DOHH2 (cell line): ENCODE measurements around the gene GOLGA8N.

ENCODE experiments used
- H3F3A ChIP-seq: fragments of 200-600 bp; sonication (generic), shearing (Covaris generic); 2 replicates; pipeline ENCODE4 v1.6.0; 2016; ENCODE audit warnings: antibody characterized with exemption, mild to moderate bottlenecking; ENCODE audit not compliant: control insufficient read depth, insufficient read depth
- H3K27ac ChIP-seq: fragments of 200-600 bp; sonication (generic); 2 replicates; pipeline ENCODE4 v1.5.1; 2014; ENCODE audit warnings: low read depth, mild to moderate bottlenecking, low read length, moderate library complexity
- H3K27me3 ChIP-seq: fragments of 200-600 bp; sonication (generic); 2 replicates; pipeline ENCODE4 v1.6.1; 2014; ENCODE audit warnings: mild to moderate bottlenecking, low read length, mixed read lengths; ENCODE audit not compliant: control insufficient read depth
- H3K36me3 ChIP-seq: fragments of 200-600 bp; sonication (generic); 2 replicates; pipeline ENCODE4 v1.6.1; 2014; ENCODE audit warnings: mild to moderate bottlenecking, low read length, moderate library complexity, mixed read lengths; ENCODE audit not compliant: control insufficient read depth
- H3K4me1 ChIP-seq: fragments of 200-600 bp; sonication (generic); 2 replicates; pipeline ENCODE4 v1.6.1; 2014; ENCODE audit warnings: mild to moderate bottlenecking, low read length, mixed read lengths; ENCODE audit not compliant: control insufficient read depth
- H3K4me2 ChIP-seq: fragments of 200-600 bp; sonication (generic); 2 replicates; pipeline ENCODE4 v1.6.0; 2014; ENCODE audit warnings: mild to moderate bottlenecking, low read length, moderate library complexity
- H3K4me3 ChIP-seq: fragments of 200-600 bp; sonication (generic); 2 replicates; pipeline ENCODE4 v1.5.1; 2014; ENCODE audit warnings: mild to moderate bottlenecking, low read length, mixed read lengths
- H3K79me2 ChIP-seq: fragments of 200-600 bp; sonication (generic); 2 replicates; pipeline ENCODE4 v1.6.1; 2014; ENCODE audit warnings: mild to moderate bottlenecking, low read length, mixed read lengths; ENCODE audit not compliant: control insufficient read depth
- H3K9me2 ChIP-seq: fragments of 200-600 bp; sonication (generic); replicated peaks from 2 replicates; pipeline ENCODE4 v1.6.1; 2014; ENCODE audit warnings: mild to moderate bottlenecking, low read length, mixed read lengths; ENCODE audit not compliant: control insufficient read depth
- H3K9me3 ChIP-seq: fragments of 200-600 bp; sonication (generic); 2 replicates; pipeline ENCODE4 v1.6.1; 2014; ENCODE audit warnings: antibody characterized with exemption, low read length, mixed read lengths; ENCODE audit not compliant: control insufficient read depth, insufficient read depth
- H4K20me1 ChIP-seq: fragments of 200-600 bp; sonication (generic); 2 replicates; pipeline ENCODE4 v1.6.0; 2014; ENCODE audit warnings: low read depth, mild to moderate bottlenecking, antibody characterized with exemption, low read length, moderate library complexity; ENCODE audit not compliant: control insufficient read depth, insufficient read depth
- EZH2phosphoT487 ChIP-seq: fragments of 200-600 bp; sonication (generic); IDR thresholded peaks from 2 replicates; pipeline ENCODE4 v1.6.1; 2017; ENCODE audit warnings: borderline replicate concordance, mild to moderate bottlenecking, antibody characterized with exemption, low read length, moderate library complexity, mixed read lengths
- TF ChIP-seq, protein P1 (sequence below): fragments of 200-600 bp; sonication (generic); IDR thresholded peaks from one replicate; pipeline ENCODE4 v1.5.1; 2014; ENCODE audit warnings: antibody characterized with exemption, mild to moderate bottlenecking, low read depth, low read length; ENCODE audit not compliant: poor library complexity, severe bottlenecking

The GOLGA8N gene

DNA sequence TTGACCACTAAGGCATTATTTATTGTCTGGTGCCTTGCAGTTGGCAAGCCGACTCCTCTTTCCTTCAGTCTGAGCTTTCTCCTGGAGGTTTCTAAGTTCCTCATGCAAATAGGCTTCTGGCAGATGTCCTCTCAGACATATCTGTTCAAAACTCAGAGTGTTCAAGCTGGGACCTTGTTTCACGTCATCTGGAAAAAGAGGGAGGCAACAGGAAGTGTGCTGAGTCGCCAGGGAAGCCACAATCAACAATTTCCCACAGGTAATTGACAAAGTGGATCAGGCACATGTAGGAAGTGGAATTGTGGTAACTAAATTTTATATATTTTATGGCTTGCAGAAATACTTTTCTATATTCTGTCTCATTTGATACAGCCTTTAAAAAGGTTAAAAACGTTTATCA is 62.8 kb downstream of the GOLGA8N start:
- Histone ChIP-seq H3K36me3 (peaks cover 40% of the 10 kb centered on the region), H3K4me2 (no peak overlapping the region)
- TF ChIP-seq EZH2phosphoT487, result no peak
- TF ChIP-seq, protein P1, sequence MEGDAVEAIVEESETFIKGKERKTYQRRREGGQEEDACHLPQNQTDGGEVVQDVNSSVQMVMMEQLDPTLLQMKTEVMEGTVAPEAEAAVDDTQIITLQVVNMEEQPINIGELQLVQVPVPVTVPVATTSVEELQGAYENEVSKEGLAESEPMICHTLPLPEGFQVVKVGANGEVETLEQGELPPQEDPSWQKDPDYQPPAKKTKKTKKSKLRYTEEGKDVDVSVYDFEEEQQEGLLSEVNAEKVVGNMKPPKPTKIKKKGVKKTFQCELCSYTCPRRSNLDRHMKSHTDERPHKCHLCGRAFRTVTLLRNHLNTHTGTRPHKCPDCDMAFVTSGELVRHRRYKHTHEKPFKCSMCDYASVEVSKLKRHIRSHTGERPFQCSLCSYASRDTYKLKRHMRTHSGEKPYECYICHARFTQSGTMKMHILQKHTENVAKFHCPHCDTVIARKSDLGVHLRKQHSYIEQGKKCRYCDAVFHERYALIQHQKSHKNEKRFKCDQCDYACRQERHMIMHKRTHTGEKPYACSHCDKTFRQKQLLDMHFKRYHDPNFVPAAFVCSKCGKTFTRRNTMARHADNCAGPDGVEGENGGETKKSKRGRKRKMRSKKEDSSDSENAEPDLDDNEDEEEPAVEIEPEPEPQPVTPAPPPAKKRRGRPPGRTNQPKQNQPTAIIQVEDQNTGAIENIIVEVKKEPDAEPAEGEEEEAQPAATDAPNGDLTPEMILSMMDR, result no peak

DNA sequence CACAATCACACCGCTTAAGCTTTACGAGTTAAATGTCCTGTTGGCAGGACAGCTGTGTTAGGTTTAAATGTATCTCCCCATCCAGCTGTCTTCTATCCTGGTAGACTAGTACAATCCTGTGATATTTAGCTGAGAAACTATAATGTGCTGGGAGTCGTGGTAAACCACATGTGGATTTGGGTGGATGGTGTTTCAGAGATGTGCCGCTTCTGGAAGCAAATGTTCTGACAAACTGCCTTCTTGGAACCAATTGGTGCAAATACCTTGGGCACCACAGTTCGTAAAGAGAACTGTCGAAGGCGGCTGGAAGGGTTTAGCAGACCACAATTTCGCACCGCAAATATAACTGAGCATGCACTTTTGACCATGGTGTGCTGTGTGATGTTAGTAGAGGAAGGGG is 63.2 kb downstream of the GOLGA8N start:
- 0 out of 2 replicates have a peak, but pooled peaks cover 4% of the 10 kb centered on the region for H3F3A ChIP-seq
- no peaks in the 10 kb centered on the region for H3K4me1 ChIP-seq
- no peaks in the 10 kb centered on the region for H4K20me1 ChIP-seq
- no peaks in the 10 kb centered on the region for H3K27me3 ChIP-seq
- no peaks in the 10 kb centered on the region for H3K9me2 ChIP-seq
- TF ChIP-seq EZH2phosphoT487, result no peak
- TF ChIP-seq, protein P1, result no peak
- no peak overlapping the region for H3K4me3 ChIP-seq
- H3K27ac ChIP-seq, result no peak overlapping the region
- no peaks in the 10 kb centered on the region for H3K79me2 ChIP-seq
- no peaks in the 10 kb centered on the region for H3K9me3 ChIP-seq
- no peak overlapping the region for H3K4me2 ChIP-seq
- H3K36me3 ChIP-seq, result peaks cover 39% of the 10 kb centered on the region

More for the DNA sequence above, 62.8 kb downstream of the GOLGA8N start:
- Histone ChIP-seq H3K4me3 (no peak overlapping the region), H3K79me2 (no peaks in the 10 kb centered on the region), H3K9me2 (no peaks in the 10 kb centered on the region), H3F3A (0 out of 2 replicates have a peak, but pooled peaks cover 3% of the 10 kb centered on the region), H3K9me3 (no peaks in the 10 kb centered on the region), H3K4me1 (no peaks in the 10 kb centered on the region), H3K27me3 (no peaks in the 10 kb centered on the region), H3K27ac (no peak overlapping the region), H4K20me1 (no peaks in the 10 kb centered on the region)
